H9 (cell line): ENCODE results near the gene PGBD4. TPM values are rescaled to one million over a fixed set of nuclear protein-coding genes. Genes with fewer than 3 reads are reported as not detected.

ENCODE experiments used
- DNase-seq: peaks from one replicate; pipeline ENCODE4 v3.0.0-alpha.2; 2017
- H2AFZ ChIP-seq: one replicate; pipeline ENCODE4 v1.6.1; 2013; ENCODE audit warnings: mild to moderate bottlenecking, low read length, control low read depth, moderate library complexity
- H2AK5ac ChIP-seq: 2 replicates; pipeline ENCODE4 v1.6.1; 2013; ENCODE audit warnings: low read length, control low read depth, mixed read lengths; ENCODE audit not compliant: insufficient read length
- H2BK120ac ChIP-seq: one replicate; pipeline ENCODE4 v1.6.1; 2013; ENCODE audit warnings: low read depth, mild to moderate bottlenecking, low read length, control low read depth, inconsistent platforms; ENCODE audit not compliant: poor library complexity, severe bottlenecking
- H2BK12ac ChIP-seq: 2 replicates; pipeline ENCODE4 v1.6.1; 2013; ENCODE audit warnings: low read length, control low read depth, mixed read lengths, low read depth; ENCODE audit not compliant: insufficient read length
- H2BK15ac ChIP-seq: 2 replicates; pipeline ENCODE4 v1.6.1; 2013; ENCODE audit warnings: low read depth, low read length, control low read depth
- H2BK20ac ChIP-seq: one replicate; pipeline ENCODE4 v1.6.1; 2013; ENCODE audit warnings: low read depth, mild to moderate bottlenecking, low read length, control low read depth, inconsistent platforms; ENCODE audit not compliant: poor library complexity, severe bottlenecking
- H2BK5ac ChIP-seq: 2 replicates; pipeline ENCODE4 v1.6.1; 2013; ENCODE audit warnings: low read length, control low read depth, mixed read lengths; ENCODE audit not compliant: insufficient read length
- H3K14ac ChIP-seq: 2 replicates; pipeline ENCODE4 v1.6.1; 2013; ENCODE audit warnings: low read length, control low read depth; ENCODE audit not compliant: insufficient read depth
- H3K18ac ChIP-seq: 2 replicates; pipeline ENCODE4 v1.6.1; 2013; ENCODE audit warnings: low read depth, mild to moderate bottlenecking, mixed read lengths, low read length, control low read depth; ENCODE audit not compliant: insufficient read length
- H3K23ac ChIP-seq: 2 replicates; pipeline ENCODE4 v1.6.1; 2013; ENCODE audit warnings: low read length, control low read depth, mixed read lengths, low read depth; ENCODE audit not compliant: insufficient read length
- H3K23me2 ChIP-seq: 2 replicates; pipeline ENCODE4 v1.6.1; 2013; ENCODE audit warnings: low read depth, mild to moderate bottlenecking, mixed read lengths, low read length, control low read depth; ENCODE audit not compliant: insufficient read length, poor library complexity, severe bottlenecking
- H3K27ac ChIP-seq: 2 replicates; pipeline ENCODE4 v1.5.1; 2013; ENCODE audit warnings: low read length, control low read depth, mixed read lengths, low read depth; ENCODE audit not compliant: insufficient read length
- H3K27me3 ChIP-seq: 2 replicates; pipeline ENCODE4 v1.6.1; 2013; ENCODE audit warnings: low read length, control low read depth, inconsistent platforms; ENCODE audit not compliant: insufficient read depth
- H3K4ac ChIP-seq: 2 replicates; pipeline ENCODE4 v1.6.1; 2013; ENCODE audit warnings: low read depth, mild to moderate bottlenecking, control low read depth, inconsistent platforms, low read length, moderate library complexity
- H3K4me1 ChIP-seq: 2 replicates; pipeline ENCODE4 v1.6.1; 2013; ENCODE audit warnings: low read length, control low read depth, inconsistent platforms; ENCODE audit not compliant: insufficient read depth
- H3K4me2 ChIP-seq: 2 replicates; pipeline ENCODE4 v1.6.1; 2013; ENCODE audit warnings: low read length, control low read depth, mixed read lengths; ENCODE audit not compliant: insufficient read length, insufficient read depth
- H3K56ac ChIP-seq: 2 replicates; pipeline ENCODE4 v1.6.1; 2013; ENCODE audit warnings: low read depth, mild to moderate bottlenecking, mixed read lengths, low read length, control low read depth; ENCODE audit not compliant: insufficient read length
- H3K79me1 ChIP-seq: 2 replicates; pipeline ENCODE4 v1.6.1; 2013; ENCODE audit warnings: low read depth, mild to moderate bottlenecking, moderate library complexity, low read length, control low read depth, inconsistent platforms; ENCODE audit not compliant: insufficient read depth, poor library complexity, severe bottlenecking
- H3K79me2 ChIP-seq: 2 replicates; pipeline ENCODE4 v1.6.1; 2013; ENCODE audit warnings: low read length, control low read depth, inconsistent platforms; ENCODE audit not compliant: insufficient read depth
- H3K9ac ChIP-seq: 2 replicates; pipeline ENCODE4 v1.6.1; 2013; ENCODE audit warnings: low read length, control low read depth, mixed read lengths; ENCODE audit not compliant: insufficient read length; ENCODE audit errors: extremely low read depth
- H3K9me3 ChIP-seq: one replicate; pipeline ENCODE4 v1.6.1; 2013; ENCODE audit warnings: low read depth, low read length, inconsistent platforms; ENCODE audit not compliant: control insufficient read depth
- H3T11ph ChIP-seq: one replicate; pipeline ENCODE4 v1.6.1; 2013; ENCODE audit warnings: mild to moderate bottlenecking, low read length, control low read depth, inconsistent platforms
- H4K20me1 ChIP-seq: one replicate; pipeline ENCODE4 v1.6.1; 2013; ENCODE audit not compliant: control insufficient read depth, insufficient read length, insufficient read depth
- H4K5ac ChIP-seq: 2 replicates; pipeline ENCODE4 v1.6.1; 2013; ENCODE audit warnings: low read depth, mild to moderate bottlenecking, mixed read lengths, low read length, control low read depth; ENCODE audit not compliant: insufficient read length
- H4K8ac ChIP-seq: replicated peaks from 2 replicates; pipeline ENCODE4 v1.6.1; 2013; ENCODE audit warnings: low read length, control low read depth, mixed read lengths, low read depth; ENCODE audit not compliant: insufficient read length
- H4K91ac ChIP-seq: 2 replicates; pipeline ENCODE4 v1.6.1; 2013; ENCODE audit warnings: low read depth, mild to moderate bottlenecking, moderate library complexity, mixed read lengths, low read length, control low read depth; ENCODE audit not compliant: insufficient read length
- H3K27ac Mint-ChIP-seq, 3 experiments: 2 replicates in 2 of 3; 3 replicates in 1 of 3; pipeline ENCODE4 v1.8.0; 2020 to 2021; ENCODE audit warnings: mixed read lengths in 3 of 3, mild to moderate bottlenecking in 1 of 3, moderate library complexity in 1 of 3
- H3K27me3 Mint-ChIP-seq: 2 replicates; pipeline ENCODE4 v1.8.0; 2021; ENCODE audit warnings: low read depth, mild to moderate bottlenecking, moderate library complexity, mixed read lengths
- H3K36me3 Mint-ChIP-seq, 3 experiments: 2 replicates in 2 of 3; 3 replicates in 1 of 3; pipeline ENCODE4 v1.8.0; 2020 to 2021; ENCODE audit warnings: low read depth in 3 of 3, mixed read lengths in 3 of 3; ENCODE audit not compliant: insufficient read depth in 1 of 3
- H3K4me1 Mint-ChIP-seq, 2 experiments: 2 replicates each; pipeline ENCODE4 v1.8.0; 2020; ENCODE audit warnings: mixed read lengths in 2 of 2
- H3K4me3 Mint-ChIP-seq, 2 experiments: 2 replicates in 1 of 2; 3 replicates in 1 of 2; pipeline ENCODE4 v1.8.0; 2020 to 2021; ENCODE audit warnings: mild to moderate bottlenecking in 2 of 2, mixed read lengths in 2 of 2, moderate library complexity in 1 of 2
- H3K9me3 Mint-ChIP-seq, 2 experiments: 2 replicates in 1 of 2; 3 replicates in 1 of 2; pipeline ENCODE4 v1.8.0; 2020; ENCODE audit warnings: mild to moderate bottlenecking in 2 of 2, mixed read lengths in 2 of 2, moderate library complexity in 1 of 2
- WGBS: extraction: QIAGEN DNeasy Blood & Tissue Kit; methylation state at CpG from one replicate; pipeline ENCODE4 v1.1.7; 2013; ENCODE audit warnings: missing lambda C conversion rate, low lambda C conversion rate, mixed read lengths; ENCODE audit not compliant: insufficient read length; ENCODE audit errors: extremely low coverage; 5-methylcytosine and 5-hydroxymethylcytosine counted together
- total RNA-seq: library from RNA; stranded (reverse); gene quantifications from 2 replicates; pipeline ENCODE4 v1.2.1, GENCODE V29; 2021
- TF ChIP-seq, protein P1 (sequence below): fragments of 200-600 bp; sonication (generic); conservative IDR thresholded peaks from 3 replicates; pipeline ENCODE4 v1.8.0; 2021; ENCODE audit warnings: antibody characterized with exemption, mild to moderate bottlenecking

PGBD4 gene
- total RNA-seq, 1 experiment from 2014 or later, result 1.2 TPM

DNA sequence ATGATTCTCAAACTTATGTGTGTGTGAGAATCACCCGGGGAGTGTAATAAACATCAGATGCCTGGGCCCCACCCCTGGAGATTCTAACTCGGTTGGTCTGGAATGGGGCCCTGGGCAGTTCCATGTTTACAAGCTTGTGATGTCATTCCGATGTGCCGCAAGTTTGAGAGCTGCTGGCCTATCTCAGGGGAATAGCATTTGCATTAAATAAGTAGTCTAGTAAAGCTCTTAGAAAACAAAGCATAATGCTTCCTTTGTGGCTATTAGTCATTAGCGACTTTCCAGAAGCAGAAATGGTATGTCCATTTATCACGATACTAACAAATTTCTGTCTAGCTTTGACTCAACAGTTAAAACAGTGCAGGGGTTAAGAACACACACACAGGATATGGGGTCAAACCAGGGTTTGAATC is 20.9 kb downstream of the PGBD4 start:
- Histone ChIP-seq H3K14ac (no peak overlapping the region), H4K91ac (no peak overlapping the region), H3K4ac (no peak overlapping the region), H3K9me3 (no peaks in the 10 kb centered on the region), H4K5ac (no peak overlapping the region), H2AFZ (no peak overlapping the region), H3K18ac (no peak overlapping the region), H3K4me2 (no peak overlapping the region), H4K20me1 (no peaks in the 10 kb centered on the region), H3T11ph (no peak overlapping the region), H4K8ac (no peak overlapping the region), H3K56ac (no peak overlapping the region), H3K79me1 (no peaks in the 10 kb centered on the region), H3K27ac (no peak overlapping the region), H3K4me1 (no peaks in the 10 kb centered on the region), H3K9ac (no peak overlapping the region), H2BK12ac (no peak overlapping the region), H2BK5ac (no peak overlapping the region), H3K23me2 (no peaks in the 10 kb centered on the region), H3K23ac (no peak overlapping the region), H2AK5ac (no peak overlapping the region), H3K79me2 (no peaks in the 10 kb centered on the region), H2BK15ac (no peak overlapping the region), H3K27me3 (no peaks in the 10 kb centered on the region), H2BK20ac (no peak overlapping the region), H2BK120ac (no peak overlapping the region)
- Mint-ChIP-seq H3K4me3 (no peak overlapping the region), H3K27me3 (peaks cover 4% of the 10 kb centered on the region), H3K9me3 (no peaks in the 10 kb centered on the region; a peak in 1 of 5 replicates), H3K27ac (no peak overlapping the region), H3K4me1 (peaks cover 5% of the 10 kb centered on the region in 2 experiments), H3K36me3 (no peaks in the 10 kb centered on the region; a peak in 1 of 7 replicates)
- WGBS, result no CpG with 5 or more reads among the region's 6 CpGs
- DNase-seq, result no peak
- TF ChIP-seq, protein P1, sequence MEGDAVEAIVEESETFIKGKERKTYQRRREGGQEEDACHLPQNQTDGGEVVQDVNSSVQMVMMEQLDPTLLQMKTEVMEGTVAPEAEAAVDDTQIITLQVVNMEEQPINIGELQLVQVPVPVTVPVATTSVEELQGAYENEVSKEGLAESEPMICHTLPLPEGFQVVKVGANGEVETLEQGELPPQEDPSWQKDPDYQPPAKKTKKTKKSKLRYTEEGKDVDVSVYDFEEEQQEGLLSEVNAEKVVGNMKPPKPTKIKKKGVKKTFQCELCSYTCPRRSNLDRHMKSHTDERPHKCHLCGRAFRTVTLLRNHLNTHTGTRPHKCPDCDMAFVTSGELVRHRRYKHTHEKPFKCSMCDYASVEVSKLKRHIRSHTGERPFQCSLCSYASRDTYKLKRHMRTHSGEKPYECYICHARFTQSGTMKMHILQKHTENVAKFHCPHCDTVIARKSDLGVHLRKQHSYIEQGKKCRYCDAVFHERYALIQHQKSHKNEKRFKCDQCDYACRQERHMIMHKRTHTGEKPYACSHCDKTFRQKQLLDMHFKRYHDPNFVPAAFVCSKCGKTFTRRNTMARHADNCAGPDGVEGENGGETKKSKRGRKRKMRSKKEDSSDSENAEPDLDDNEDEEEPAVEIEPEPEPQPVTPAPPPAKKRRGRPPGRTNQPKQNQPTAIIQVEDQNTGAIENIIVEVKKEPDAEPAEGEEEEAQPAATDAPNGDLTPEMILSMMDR, result no peak
